ENCODE data around the gene COG5.

The COG5 gene

DNA sequence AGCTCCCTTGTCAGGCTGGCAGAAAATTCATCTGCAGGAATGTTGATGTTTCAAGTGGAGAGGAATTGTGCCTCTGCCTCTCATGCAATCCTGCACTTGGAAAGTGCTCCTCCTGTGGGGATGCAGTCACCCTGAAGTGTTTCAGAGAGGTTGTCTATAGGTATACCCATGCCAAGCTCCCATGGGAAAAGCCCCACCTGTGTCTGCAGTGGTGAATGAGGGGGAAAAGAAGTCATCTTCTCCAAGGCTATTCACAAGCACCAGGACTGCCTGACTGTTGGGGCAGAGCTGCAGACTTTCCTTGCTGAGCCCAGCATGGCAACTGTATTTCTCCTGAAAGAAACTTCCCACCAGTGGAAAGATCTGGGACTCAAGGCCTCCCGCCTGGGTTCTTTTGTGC, 58.4 kb downstream of the COG5 start:
- no peak for DNase-seq

GRCh38 chr7:107503687-107504086, 60.0 kb downstream of the COG5 start:
- no peak for DNase-seq

DNA sequence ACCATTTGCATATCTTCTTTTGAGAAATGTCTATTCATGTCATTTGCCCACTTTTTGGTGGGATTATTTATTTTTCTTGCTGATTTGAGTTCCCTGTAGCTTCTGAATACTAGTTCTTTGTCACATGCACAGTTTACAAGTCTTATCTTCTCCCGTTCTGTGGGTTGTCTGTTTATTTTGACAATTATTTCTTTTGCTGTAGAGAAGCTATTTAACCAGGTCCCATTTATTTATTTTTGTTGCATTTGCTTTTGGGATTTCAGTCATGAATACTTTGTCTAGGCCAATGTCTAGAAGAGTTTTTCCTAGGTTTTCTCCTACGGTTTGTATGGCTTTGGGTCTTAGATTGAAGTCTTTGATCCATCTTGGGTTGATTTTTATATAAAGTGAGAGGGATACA, 60.9 kb downstream of the COG5 start:
- DNase-seq: no peak

DNA sequence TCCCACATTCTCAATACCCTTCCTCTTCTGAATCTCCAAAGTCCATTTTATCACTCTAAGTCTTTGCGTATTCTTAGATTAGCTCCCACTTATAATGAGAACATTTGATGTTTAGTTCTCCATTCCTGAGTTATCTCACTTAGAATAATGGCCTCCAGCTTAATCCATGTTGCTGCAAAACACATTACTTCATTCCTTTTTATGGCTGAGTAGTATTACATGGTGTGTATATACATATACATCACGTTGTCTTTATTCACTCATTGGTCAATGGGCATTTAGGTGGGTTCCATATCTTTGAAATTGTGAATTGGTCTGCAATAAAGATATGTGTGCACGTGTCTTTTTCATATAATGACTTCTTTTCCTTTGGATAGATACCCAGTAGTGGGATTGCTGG, 61.6 kb downstream of the COG5 start:
- no peak for DNase-seq

DNA sequence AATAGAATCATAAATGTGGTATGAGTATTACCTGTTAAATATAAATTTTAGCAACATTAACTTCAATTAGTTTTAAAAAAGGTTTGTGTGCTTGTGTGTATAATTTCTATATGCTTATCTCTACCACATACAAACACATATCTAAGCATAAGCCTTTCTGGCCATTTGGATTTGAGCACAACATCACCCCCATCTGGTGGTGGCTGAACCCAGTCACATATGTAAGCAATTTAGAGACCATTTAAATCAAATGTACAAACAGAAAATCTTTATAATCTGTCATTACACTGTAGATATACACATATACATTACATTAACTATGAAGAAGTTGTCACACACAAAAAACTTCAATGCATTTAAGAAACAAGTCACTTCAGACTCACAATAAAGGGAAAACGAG, 62.1 kb downstream of the COG5 start:
- peak in 1 of 2 experiments; percentile 22 for DNase-seq

- no peak for DNase-seq
These were observed 64.0 kb downstream of the COG5 start for GRCh38 chr7:107499731-107500130.

- no peak for DNase-seq
These were observed 68.2 kb downstream of the COG5 start for GRCh38 chr7:107495516-107495915.

DNA sequence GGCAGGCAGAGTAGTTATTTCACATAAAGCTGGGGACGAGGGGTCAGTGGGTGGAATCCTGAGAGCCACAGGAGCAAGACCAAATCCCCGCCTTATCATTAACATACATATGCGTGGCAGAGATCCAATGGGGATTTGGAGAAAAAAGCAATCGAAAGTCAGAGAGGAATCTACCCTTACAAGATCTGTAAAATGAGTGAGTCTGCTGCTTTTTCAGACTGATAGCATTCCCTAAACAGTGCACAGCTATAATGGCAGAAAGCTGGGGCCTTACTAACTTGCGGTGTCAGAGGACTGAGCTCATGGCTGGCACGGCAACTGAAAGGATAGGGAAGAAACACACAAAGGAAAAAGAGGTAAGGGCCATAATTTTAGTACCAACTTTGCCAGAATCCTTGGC, 68.8 kb downstream of the COG5 start:
- DNase-seq: no peak

DNA sequence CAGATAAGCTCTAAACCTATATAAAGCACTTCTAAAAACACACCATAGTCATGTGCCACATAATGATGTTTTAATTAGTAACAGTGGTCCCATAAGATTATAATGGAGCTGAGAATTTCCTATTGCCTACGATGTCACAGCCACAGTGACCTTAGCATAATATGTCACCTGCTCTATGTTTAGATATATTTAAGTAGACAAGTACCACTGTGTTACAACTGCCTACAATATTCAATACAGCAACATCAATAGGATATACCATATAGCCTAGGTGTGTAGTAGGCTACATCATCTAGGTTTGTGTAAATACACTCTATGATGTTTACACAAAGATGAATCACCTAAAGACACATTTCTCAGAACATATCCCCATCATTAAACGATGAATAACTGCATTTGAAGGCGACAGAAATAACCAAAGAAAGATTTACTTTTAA, 69.4 kb downstream of the COG5 start:
- DNase-seq: no peak

GRCh38 chr7:107492875-107493274, 70.8 kb downstream of the COG5 start:
- DNase-seq: no peak

- DNase-seq: no peak
These were observed 77.7 kb downstream of the COG5 start for GRCh38 chr7:107486041-107486440.

- DNase-seq: no peak
These were observed 81.1 kb downstream of the COG5 start for GRCh38 chr7:107482571-107482970.

GRCh38 chr7:107480932-107481331, 82.8 kb downstream of the COG5 start:
- DNase-seq: no peak

DNA sequence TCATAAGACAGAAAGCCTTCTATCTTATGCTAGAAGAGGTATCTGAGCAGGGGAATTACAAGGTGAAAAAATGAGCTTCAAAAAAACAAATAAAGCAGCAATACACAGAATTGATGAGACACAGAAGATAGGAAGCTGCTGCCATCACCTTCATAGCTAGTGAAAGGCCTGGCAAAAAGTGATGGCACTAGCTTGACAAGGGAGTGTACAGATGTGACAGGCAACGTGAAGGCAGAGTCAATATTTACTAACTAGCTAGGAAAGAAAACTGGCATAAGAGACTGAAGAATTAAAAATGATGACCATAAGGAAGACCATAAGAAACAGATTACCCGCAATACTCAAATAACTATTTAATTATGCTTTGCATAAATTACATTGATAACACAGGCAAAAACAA, 84.4 kb downstream of the COG5 start:
- DNase-seq: no peak

DNA sequence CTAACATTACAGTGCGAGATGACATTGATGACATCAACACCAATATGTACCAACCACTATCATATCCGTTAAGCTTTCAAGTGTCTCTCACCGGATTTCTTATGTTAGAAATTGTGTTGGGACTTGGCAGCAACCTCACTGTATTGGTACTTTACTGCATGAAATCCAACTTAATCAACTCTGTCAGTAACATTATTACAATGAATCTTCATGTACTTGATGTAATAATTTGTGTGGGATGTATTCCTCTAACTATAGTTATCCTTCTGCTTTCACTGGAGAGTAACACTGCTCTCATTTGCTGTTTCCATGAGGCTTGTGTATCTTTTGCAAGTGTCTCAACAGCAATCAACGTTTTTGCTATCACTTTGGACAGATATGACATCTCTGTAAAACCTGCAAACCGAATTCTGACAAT, 89.6 kb downstream of the COG5 start:
- no peak for DNase-seq

DNA sequence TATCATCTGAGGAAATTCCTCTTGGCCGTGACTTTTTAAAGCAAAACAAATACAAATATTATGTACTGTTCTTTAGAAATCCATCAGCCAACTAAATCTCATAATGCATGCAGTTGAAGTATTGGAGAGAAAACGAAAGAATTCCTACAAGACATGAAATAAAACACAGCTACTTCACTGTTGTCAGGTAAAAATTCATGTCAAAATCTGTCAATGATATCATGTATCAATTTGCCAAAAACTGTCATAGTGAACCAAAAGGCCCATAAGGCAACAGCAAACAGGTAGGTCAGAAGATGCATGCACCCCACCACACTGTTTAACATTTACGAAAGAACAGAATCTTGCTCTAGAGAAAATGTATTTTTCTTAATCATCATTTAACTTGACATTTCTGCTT, 91.6 kb downstream of the COG5 start:
- DNase-seq: no peak

- no peak for DNase-seq
These were observed 92.2 kb downstream of the COG5 start for GRCh38 chr7:107471292-107472070.

DNA sequence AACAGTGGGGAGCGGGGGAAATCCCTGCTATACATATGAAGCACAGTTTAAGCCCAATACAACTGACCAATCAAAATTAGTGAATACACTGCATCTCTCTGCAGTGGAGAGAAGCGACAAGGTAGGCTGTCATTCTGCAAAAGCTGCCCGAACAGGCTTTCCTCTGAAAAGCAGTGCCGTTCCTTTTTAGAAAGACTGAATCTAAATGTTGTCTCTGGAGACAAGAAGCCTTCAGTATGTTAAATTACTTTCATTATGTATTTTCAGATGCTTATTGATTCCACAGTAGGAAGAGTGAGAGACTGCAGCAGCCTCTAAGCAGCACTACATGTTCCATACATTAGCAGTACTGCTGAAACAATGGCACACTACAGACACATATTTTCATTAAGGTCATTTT, 93.8 kb downstream of the COG5 start, which contains the start of gene GPR22:
Gene GPR22 (plus strand): TSS at position 129 of the 400 bp plus-strand sequence. CDS start 4,004 bp downstream, outside the sequence.
- DNase-seq: no peak

- DNase-seq: no peak
These were observed 94.9 kb downstream of the COG5 start for GRCh38 chr7:107468824-107469223.

- DNase-seq: no peak
These were observed 95.7 kb downstream of the COG5 start for GRCh38 chr7:107467972-107468371.

DNA sequence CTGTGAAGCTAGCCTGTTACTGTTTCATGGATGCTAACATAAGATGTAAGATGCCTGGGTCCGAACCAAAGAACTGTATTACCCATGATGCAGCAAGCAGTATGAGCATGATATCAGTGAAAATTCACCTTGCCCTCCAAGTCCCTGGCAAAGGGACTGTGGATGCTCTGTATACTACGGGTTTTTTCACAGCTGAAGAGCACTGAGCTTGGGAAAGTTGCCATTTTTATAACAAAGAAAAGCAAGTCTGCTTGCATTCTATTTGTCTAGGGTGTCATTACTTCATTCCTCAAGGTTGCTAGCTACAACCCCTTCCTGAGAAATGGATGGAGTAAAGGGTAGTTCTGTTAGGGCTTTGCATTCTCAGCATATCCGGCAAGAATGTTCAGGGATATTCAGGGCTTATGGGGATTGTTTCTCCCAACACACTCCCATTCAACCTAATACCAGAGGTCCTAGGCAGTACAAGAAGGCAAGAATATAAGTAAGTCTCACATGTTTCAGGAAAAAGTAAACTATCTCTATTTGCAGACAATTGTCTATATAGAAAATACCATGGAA, 99.0 kb downstream of the COG5 start:
- no peak for DNase-seq

DNA sequence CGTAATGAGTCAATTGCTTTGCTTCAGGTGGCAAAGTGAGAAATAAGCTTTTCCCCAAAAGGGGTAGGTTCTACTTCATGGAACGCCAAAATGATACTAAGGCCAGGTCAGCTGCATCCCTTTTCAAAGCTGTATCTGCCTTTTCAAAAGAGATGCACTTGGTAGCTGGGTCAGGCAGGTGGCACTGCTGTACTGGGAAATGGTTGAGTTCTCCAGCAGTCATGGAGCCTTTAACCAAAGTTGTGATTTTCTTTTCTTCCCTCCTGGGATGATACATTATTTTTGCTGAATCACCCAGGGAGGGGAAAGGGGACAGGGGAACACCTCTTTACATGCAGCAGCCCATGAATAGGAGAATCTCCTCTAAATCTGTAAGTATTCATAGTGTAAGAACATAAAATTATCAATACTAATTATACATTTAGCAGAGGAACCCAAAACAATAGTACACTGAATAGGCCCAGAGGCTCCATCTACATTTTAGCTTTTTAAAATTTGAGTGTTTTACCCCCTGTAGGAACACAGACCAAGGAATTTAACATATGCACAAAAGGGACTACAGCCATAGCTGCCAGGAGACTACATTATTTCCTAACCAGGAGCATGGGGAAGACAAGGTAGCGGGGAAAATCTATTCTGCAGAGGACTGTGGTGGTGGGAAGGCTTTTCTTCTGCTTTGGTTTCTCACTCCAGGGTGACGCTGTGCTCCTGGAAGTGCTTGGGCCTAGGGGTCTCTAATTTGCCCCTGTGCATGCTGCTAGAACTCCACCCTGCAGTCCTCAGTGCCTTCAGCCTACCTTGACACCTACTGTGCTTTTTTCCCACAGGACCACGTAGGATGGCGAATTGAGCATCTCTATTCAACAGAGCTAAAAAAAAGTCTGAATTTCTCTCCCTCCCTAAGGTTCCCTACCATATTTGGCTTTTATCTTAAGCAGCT, 100.3 kb downstream of the COG5 start:
- peak; percentile 12 to 38 for DNase-seq

GRCh38 chr7:107461938-107462533, 101.7 kb downstream of the COG5 start:
- DNase-seq: no peak

Measured in SW 1271 (cell line).